ENCODE measurements around the gene RTP4.

- TF ChIP-seq, protein P1, sequence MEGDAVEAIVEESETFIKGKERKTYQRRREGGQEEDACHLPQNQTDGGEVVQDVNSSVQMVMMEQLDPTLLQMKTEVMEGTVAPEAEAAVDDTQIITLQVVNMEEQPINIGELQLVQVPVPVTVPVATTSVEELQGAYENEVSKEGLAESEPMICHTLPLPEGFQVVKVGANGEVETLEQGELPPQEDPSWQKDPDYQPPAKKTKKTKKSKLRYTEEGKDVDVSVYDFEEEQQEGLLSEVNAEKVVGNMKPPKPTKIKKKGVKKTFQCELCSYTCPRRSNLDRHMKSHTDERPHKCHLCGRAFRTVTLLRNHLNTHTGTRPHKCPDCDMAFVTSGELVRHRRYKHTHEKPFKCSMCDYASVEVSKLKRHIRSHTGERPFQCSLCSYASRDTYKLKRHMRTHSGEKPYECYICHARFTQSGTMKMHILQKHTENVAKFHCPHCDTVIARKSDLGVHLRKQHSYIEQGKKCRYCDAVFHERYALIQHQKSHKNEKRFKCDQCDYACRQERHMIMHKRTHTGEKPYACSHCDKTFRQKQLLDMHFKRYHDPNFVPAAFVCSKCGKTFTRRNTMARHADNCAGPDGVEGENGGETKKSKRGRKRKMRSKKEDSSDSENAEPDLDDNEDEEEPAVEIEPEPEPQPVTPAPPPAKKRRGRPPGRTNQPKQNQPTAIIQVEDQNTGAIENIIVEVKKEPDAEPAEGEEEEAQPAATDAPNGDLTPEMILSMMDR (IDR thresholded peaks at IDR 0.05; ENCODE audit: low read length), result no peak
- TF ChIP-seq EZH2 (IDR thresholded peaks at IDR 0.05; ENCODE audit: borderline replicate concordance, low read length), result no peak
Measured at GRCh38 chr3:187400756-187401155, 32.6 kb downstream of the RTP4 start.
